ENCODE results near the gene TGIF1.

DNA sequence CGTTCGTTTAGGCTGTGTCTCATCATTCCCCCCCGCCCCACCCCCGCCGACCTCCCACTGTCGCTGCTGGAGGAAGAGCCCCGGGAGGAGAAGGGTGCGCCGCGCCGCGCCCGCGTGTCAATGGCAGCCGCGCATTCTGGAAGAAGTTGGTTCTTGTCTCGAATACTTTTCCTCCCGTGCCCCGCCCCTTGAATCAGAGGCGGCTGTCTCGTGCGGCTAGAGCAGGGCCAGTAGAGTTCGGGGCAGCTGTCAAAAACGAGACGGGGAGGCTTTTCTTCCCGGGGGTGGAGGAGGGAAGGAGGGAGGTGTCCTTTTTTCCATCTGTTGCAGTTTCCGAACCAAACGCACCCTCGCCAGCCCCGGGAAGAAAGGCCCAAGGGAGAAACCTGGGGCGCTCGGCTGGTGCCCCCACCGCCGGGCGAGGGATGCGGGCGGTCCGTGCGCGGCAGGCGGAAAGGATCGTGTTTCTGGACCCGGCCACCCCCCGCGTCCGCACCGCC lies 410 bp upstream of the TGIF1 start:
- TF ChIP-seq CTCF (conservative IDR thresholded peaks at IDR 0.05; ENCODE audit: low read length) (no peak), EZH2phosphoT487 (IDR thresholded peaks at IDR 0.05; ENCODE audit: borderline replicate concordance, low read depth, low read length) (no peak)
